Peyer's patch (tissue), 4 donors: Measurements from ENCODE around the gene SEC22A.

ENCODE experiments used
- POLR2A ChIP-seq, 2 donors: fragments of 450-650 bp; IDR thresholded peaks; one replicate each; pipeline ENCODE4 v1.5.1; 2017; ENCODE audit warnings: antibody characterized with exemption in 2 of 2, mild to moderate bottlenecking in 2 of 2, moderate library complexity in 2 of 2
- TF ChIP-seq, protein P1 (sequence below), 6 experiments: fragments of 450-650 bp in 4 of 6; fragments of 200-600 bp in 2 of 6; sonication (generic) in 1 of 6; IDR thresholded peaks; one replicate each; pipeline ENCODE4 v1.5.1; 2017 to 2019; ENCODE audit warnings: antibody characterized with exemption in 6 of 6, mild to moderate bottlenecking in 3 of 6, moderate library complexity in 1 of 6

DNA sequence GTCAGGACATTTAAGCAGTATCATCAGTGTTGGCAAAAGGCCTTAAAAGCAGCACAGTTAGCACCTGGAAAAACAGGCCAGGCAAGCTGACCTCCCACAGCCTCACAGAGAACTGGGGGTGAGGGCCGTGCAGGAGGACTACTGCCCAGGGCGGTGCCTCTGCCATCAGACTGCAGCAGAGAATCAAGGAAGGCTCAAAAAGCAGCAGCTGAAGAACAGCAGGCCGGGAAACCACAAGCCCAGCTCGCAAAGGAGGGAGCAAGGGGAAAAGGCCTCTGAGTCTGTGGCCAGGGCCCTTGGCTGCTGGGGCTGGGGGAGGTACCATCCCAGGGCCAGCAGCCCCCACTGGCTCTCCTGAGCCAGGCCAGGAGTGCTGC lies 84.2 kb downstream of the SEC22A start:
- TF ChIP-seq, protein P1, sequence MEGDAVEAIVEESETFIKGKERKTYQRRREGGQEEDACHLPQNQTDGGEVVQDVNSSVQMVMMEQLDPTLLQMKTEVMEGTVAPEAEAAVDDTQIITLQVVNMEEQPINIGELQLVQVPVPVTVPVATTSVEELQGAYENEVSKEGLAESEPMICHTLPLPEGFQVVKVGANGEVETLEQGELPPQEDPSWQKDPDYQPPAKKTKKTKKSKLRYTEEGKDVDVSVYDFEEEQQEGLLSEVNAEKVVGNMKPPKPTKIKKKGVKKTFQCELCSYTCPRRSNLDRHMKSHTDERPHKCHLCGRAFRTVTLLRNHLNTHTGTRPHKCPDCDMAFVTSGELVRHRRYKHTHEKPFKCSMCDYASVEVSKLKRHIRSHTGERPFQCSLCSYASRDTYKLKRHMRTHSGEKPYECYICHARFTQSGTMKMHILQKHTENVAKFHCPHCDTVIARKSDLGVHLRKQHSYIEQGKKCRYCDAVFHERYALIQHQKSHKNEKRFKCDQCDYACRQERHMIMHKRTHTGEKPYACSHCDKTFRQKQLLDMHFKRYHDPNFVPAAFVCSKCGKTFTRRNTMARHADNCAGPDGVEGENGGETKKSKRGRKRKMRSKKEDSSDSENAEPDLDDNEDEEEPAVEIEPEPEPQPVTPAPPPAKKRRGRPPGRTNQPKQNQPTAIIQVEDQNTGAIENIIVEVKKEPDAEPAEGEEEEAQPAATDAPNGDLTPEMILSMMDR (IDR thresholded peaks at IDR 0.05): no peak
- no peak for TF ChIP-seq POLR2A (IDR thresholded peaks at IDR 0.05)
